AG04450 (cell line): ENCODE data around the gene KLHL29. TPM values are rescaled to one million over a fixed set of nuclear protein-coding genes. Genes with fewer than 3 reads are reported as not detected.

Experiments used
- CTCF ChIA-PET: fragments of 300-600, 350-600 bp; formaldehyde crosslinking; extraction: SDS; loops from one replicate; lab custom pipeline; 2022; ENCODE audit warnings: antibody characterized with exemption, inconsistent platforms; lab: Charles Lee
- POLR2A ChIA-PET: fragments of 350-600 bp; formaldehyde crosslinking; extraction: SDS; loops from one replicate; lab custom pipeline; 2021; ENCODE audit warnings: antibody characterized with exemption, inconsistent platforms; lab: Yijun Ruan, JAX
- DNase-seq: peaks from one replicate; pipeline ENCODE4 v3.0.0-alpha.2; 2011; ENCODE audit warnings: low read depth, low spot score
- H3K27ac ChIP-seq: one replicate; pipeline ENCODE4 v1.5.1; 2012; ENCODE audit warnings: low read depth, low read length, control low read depth
- H3K27me3 ChIP-seq: one replicate; pipeline ENCODE4 v1.6.0; 2012; ENCODE audit warnings: low read length; ENCODE audit not compliant: control insufficient read depth, insufficient read depth
- H3K4me3 ChIP-seq: 2 replicates; pipeline ENCODE4 v1.5.1; 2011; ENCODE audit warnings: mild to moderate bottlenecking, low read depth, low read length, control low read depth
- H3K9me3 ChIP-seq: 2 replicates; pipeline ENCODE4 v1.5.1; 2012; ENCODE audit warnings: low read length; ENCODE audit not compliant: control insufficient read depth, insufficient read depth
- CTCF ChIP-seq: IDR thresholded peaks from 2 replicates; pipeline ENCODE4 v1.5.1; 2011; ENCODE audit warnings: low read depth, low read length, control low read depth, inconsistent platforms
- polyA plus RNA-seq: library from polyadenylated mRNA; depleted of rRNA; stranded (reverse); fragments of >200 nt; gene quantifications from 2 replicates; pipeline ENCODE4 v1.2.3, GENCODE V29; 2011

Gene KLHL29
- polyA plus RNA-seq, 1 experiment: 3.6 TPM

GRCh38 chr2:23506531-23507266, 121.7 kb downstream of the KLHL29 start:
- DNase-seq: no peak
- CTCF ChIA-PET: no interaction called here
- Histone ChIP-seq H3K4me3 (no peak overlapping the region), H3K27me3 (no peaks in the 10 kb centered on the region), H3K27ac (no peak overlapping the region), H3K9me3 (no peaks in the 10 kb centered on the region; the same call in 1 of the 2 replicates)
- no peak for TF ChIP-seq CTCF
- POLR2A ChIA-PET: no interaction called here

- Histone ChIP-seq H3K9me3 (no peaks in the 10 kb centered on the region; the same call in 1 of the 2 replicates), H3K27me3 (no peaks in the 10 kb centered on the region), H3K27ac (no peak overlapping the region), H3K4me3 (no peak overlapping the region)
- POLR2A ChIA-PET: no interaction called here
- TF ChIP-seq CTCF: no peak
- CTCF ChIA-PET: no interaction called here
- DNase-seq: no peak
Observed at GRCh38 chr2:23507267-23508065, 122.5 kb downstream of the KLHL29 start.

GRCh38 chr2:23508066-23508390, 123.0 kb downstream of the KLHL29 start:
- no peak for DNase-seq
- ChIA-PET CTCF (no interaction called here), POLR2A (no interaction called here)
- no peaks in the 10 kb centered on the region; the same call in 1 of the 2 replicates for H3K9me3 ChIP-seq
- no peaks in the 10 kb centered on the region for H3K27me3 ChIP-seq
- no peak for TF ChIP-seq CTCF
- H3K4me3 ChIP-seq: no peak overlapping the region
- no peak overlapping the region for H3K27ac ChIP-seq

- no peaks in the 10 kb centered on the region; the same call in 1 of the 2 replicates for H3K9me3 ChIP-seq
- DNase-seq: no peak
- H3K27me3 ChIP-seq: no peaks in the 10 kb centered on the region
- ChIA-PET CTCF (interaction anchor here (0.8 kb wide), 1 partner anchor 16 kb away, joined by 3 read pairs; no protein-coding TSS in a partner anchor), POLR2A (no interaction called here)
- H3K27ac ChIP-seq: no peak overlapping the region
- TF ChIP-seq CTCF: no peak
- no peak overlapping the region for H3K4me3 ChIP-seq
Observed at GRCh38 chr2:23509103-23509502, 124.1 kb downstream of the KLHL29 start.
